Islet precursor cell (in vitro differentiated cells): ENCODE results near the gene OR10A3.

Experiments used
- DNase-seq: peaks from one replicate; pipeline ENCODE4 v3.0.0-alpha.2; 2018

The OR10A3 gene

DNA sequence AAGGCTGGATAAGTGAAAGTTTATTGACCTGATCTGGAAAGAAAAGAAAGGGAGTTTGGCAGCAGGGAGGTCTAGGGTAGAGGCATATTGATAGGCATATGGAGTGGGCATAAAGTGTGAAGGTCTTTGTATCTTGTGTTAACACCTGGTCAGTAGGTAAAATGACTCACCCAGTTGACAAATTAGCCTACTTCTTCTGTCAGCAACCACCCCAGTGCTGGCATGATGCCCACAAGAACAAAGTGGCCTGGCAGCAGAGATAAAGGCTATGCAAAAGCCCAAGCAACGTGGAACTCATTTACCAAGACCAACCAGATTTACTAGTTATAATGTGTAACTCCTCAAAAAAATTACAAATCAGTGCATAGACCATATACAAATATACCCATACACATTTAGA is 4.9 kb downstream of the OR10A3 start:
- DNase-seq, result no peak

DNA sequence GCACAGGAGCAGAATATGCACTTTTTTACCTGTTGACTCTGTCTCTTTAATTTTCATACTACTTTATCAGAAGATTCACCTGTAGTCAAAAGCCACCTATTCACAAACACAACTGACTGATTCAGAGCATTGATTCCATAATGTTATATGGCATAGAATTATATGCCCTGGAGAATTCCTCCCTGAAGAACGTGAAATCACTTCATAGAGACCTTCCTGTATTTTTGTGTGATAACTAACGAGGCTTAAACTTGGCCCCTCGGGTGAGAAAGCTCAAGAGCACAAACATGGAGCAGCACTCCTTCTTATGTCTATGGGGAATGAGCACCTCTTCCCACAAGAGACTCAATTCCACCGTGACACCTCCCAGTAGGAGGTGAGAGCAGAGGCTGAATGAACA is 10.3 kb downstream of the OR10A3 start, which contains the start of gene OR10A6:
Gene OR10A6 (minus strand): TSS at position 101 of the 400 bp plus-strand sequence. CDS start 2,606 bp downstream, outside the sequence.
- no peak for DNase-seq

DNA sequence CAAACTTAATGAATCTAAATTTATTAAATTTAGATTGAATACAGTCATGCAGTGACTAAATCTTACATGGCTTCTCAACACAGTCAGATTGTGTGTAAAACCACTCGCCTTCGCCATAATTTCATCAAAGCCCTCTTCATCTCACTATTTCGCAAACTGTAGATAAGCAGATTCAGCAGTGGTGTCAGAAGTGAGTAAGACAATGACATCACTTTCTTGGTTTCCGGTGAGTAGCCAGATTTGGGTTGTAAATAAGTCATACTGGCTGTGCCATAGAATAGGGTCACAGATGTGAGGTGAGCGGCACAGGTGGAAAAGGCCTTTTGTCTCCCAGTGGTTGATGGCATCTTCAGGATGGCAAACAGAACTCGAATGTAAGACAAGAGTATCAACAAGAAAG is 13.9 kb downstream of the OR10A3 start:
- DNase-seq, result no peak

DNA sequence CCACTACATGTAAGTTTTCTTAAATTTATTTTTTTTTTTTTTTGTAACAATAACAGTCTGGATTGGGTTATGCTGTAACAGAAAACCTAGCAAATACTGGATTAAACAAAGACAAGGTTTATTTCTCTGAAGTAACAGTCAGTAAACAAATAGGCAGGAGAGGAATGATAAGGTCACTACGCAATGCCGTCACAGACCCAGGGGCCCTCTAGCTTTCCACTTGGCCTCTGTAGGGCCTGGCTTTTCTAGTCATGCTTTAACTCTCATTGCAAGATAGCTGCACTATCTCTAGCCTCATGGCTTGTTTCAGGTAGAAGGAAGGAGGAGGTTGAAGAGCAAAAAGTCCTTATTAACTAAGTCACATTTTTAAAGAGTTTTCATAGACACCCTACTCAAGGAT is 17.0 kb downstream of the OR10A3 start:
- DNase-seq, result no peak

DNA sequence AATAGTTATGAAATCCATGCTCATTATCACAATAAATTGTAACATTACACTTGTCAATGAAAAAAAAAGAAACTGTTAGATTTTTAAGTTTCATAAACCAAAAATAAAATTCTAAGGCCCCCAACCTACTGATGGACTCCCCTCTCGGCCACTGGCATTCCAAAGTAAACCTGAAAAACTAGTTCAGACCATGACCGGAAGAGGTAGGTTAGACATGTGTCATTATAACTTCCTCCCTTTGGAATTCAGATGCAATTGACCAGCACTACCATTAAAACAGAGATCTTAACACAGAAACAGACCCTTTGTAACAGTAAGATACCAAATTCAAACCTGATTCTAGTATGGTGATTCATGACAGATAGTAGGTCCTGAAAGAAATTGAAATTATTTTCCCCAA is 23.4 kb downstream of the OR10A3 start:
- no peak for DNase-seq

DNA sequence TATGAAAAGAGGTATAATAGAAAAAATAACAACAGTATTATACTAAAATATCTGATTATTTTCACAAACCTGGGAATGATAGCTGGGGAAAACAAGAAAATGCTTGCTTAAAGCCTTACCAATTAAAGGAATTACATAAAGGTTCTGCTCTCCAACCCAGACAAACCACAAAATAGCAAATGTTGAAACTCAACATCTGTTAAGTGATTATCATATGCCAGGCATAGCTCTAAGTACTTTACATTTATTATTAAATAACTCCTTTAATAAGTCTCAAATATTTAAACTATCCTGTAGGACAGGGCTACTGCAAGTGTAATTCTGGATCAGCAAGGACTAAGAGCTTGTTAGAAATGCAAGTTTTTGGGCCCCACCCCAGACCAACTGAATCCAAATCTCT is 30.5 kb downstream of the OR10A3 start:
- DNase-seq, result no peak

DNA sequence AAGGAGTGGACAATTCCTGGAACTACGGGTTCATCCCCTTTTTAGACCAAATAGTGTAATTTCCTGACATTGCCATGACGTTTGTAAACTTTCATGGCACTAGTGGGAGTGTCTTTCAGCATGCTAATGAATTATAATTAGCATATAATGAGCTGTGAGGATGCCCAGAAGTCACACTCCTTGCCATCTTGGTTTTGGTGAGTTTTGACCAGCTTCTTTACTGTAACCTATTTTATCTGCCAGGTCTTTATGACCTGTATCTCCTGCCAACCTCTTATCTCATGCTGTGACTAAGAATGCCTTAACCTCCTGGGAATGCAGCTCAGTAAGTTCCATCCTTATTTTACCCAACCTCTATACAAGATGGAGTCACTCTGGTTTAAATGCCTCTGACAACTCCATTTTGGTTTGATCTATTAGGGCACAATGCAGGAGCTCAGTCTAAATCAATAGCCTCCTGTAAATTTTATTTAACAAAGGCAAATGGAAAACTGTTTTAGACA is 31.2 kb downstream of the OR10A3 start:
- no peak for DNase-seq

DNA sequence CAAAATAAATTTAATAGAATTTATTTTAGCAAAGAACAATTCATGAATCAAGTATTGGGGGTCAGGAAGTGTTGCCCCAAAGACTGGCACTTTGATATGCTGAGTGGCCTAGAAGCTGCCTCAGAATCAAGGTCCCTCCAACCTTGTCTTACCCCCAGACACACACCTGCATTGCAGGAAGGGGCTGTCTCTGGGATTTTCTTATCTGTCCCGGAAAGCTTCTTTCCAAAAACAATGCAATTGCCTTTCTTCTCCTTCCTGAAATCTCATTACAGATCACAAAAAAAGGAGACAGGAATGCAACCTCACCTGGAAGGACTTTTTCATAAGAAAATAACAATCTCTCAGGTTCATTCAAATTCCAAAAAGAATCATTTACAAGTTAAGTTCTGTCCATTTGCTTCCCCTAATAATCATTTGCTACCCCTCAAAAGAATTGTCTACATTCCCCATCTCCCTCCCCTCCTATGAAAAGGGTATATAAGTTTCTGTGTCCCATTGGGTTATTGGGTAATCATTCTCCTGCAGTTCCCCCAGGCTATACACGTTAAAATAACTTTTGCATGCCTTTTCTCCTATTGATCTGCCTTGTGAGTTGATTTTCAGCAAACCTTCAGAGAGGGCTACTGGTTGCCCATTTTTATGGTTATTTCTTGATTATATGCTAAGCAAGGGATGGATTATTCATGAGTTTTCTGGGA is 31.8 kb downstream of the OR10A3 start:
- DNase-seq, result no peak

DNA sequence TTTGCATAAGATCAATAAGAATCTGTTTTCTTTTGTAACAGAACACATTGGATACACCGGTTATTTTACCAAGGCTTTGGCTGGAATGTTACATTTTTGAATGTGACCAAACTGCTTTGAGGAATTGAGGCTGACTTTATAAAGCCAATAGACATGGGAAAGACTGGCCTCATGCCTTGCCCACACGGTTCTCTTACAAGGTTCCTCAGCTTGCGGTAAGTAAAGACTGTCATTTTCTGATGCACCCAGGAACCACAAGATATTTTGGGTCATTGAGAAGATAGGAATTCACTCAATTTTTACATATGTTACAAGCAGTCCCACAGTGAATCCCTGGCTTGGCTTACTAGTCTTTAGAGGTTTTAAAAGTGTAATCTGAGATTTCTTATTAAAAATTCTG is 34.4 kb downstream of the OR10A3 start:
- DNase-seq, result no peak

DNA sequence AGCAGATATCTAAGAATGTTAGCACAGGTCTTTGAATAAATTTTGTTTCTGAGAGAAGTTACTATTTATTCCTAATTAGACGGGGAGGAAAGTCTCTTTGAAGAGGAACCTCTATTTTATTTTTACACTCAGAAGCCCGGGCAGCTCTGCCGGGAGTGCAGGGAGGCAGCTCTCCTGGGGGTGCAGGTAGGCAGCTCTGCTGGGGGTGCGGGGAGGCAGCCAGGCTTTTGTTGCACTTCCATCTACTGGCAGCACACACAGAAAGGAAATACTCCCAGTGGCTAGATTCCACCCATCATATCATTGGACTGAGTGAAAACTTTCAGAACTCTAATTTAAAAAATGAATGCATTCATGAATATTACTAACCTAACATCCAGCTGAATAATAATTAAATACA is 35.0 kb downstream of the OR10A3 start:
- DNase-seq, result no peak

DNA sequence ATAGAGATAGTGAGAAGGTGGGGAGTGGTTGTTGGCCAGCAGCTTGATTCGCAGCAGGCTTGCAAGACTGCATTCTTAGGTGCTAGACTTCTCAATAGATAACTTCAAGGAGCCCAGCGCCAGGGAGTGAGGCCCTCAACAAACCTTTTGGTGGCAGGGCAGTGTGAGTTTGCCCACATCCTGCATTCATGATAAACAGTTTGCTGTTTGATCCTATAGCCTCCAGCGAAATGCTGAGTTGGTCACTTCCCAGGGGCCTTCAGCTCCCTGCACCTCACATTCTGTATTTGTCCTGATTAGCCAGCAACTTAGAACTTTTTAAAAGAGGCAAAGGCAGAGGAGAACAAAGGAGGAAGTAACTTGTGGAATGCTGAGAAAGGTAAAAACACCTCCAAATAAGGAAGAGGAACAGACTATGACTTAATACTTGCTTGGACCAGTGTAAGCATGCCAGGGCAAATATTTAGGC is 35.5 kb downstream of the OR10A3 start:
- DNase-seq, result peak; percentile 93

DNA sequence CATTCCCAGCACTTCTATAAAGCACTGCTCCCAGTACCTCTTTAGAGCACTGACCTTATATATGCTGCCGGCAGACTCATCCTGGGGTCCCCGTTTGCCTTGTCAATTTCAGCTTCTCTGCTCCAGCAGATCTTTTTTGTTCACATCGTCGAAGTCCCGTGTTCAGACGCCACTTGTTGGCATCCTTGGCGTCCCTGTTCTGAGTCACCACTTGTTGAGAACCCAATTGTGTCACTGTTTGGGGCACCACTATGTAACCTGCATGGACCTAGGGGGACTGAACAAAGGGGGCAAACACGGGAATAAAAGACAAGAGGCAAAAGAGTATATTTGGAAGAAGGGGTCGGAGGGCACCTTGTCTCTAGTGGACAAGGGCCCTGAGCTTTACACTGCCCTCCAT is 36.0 kb downstream of the OR10A3 start:
- no peak for DNase-seq

DNA sequence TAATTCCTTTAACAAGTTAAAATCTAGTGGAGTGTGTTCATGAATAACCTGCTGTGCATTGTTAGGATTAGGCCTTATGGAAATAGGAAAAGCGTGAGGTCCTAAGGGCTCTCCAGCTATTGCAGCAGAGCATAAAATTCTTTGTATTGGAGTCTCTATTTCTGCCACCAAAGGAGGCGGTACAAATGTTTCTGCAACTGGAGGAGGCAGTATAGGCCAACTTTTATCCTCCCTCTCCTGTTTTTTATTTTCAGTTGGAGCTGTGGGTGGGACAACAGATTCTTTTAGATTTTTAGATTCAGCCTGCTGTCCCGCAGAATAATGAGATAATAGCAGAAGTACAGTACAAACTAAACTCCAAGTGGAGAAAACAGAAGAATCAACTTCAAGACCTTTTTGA is 36.6 kb downstream of the OR10A3 start:
- DNase-seq, result no peak

DNA sequence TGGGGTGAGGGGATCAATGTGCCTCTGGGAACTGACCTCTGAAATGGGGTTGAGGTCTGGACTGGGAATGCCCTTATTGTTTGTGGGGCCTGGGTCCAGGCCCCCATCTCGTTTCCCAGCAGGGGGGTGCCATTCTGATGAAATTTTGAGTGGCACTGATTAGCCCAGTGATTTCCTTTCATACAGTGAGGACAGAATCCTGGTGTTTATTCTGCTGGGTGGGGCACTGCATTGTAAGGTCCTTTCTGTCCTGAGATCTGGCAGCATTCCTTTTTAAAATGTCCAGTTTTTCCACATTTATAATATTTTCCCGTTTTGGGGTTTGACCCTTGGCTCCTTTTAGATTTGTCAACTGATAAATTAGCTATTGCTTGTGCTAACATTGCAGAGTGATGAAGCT is 37.6 kb downstream of the OR10A3 start:
- no peak for DNase-seq

DNA sequence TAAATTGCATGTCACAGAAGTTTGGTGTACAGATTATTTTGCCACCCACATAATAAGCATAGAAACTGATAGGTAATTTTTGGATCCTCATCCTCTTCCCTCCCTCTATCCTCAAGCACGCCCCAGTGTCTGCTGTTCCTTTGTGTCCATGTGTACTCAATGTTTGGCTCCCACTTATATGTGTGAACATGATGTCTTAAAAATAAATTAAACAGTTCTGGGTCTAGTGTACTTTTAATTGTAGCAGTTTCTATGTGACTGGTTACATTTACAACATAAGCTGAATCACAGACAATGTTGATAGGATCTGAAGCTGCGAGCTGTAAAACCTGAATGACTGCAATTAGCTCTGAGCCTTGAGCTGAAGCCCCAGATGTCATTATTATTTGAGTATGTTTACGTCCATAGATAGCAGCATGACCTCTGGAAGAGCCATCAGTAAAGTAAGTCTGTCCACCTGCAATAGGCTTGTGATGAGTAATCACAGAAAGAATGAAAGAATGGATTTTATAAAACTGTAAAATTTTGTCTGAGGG is 40.1 kb downstream of the OR10A3 start:
- DNase-seq, result no peak

DNA sequence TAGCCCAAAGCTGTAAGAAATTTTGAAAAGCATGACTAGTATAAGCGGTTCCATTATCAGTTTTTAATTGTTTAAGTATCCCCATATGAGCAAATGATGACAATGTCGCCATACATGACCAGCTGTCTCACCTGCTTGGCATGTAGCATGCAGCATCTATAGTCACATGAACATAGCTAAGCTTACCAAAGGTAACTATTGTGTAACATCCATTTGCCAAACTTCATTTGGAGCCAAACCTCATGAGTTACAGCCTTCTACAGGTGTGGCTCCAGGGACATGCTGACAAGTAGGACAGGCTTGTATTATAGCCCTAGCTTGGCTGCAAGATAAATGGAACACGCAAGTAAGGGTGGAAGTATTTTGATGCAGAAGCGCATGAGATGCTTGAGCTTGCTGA is 40.8 kb downstream of the OR10A3 start:
- no peak for DNase-seq

DNA sequence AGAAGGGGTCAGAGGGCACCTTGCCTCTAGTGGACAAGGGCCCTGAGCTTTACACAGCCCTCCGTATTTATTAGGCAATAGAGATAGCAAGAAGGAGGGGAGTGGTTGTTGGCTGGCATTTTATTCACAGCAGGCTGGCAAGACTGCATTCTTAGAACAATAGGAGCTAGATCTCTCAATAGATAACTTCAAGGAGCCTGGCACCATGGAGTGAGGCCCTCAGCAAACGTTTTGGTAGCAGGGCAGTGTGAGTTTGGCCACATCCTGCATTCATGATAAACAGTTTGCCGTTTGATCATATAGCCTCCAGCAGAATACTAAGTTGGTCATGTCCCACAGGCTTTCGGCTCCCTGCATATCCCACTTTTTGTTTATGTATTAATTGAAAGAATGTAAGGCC is 42.1 kb downstream of the OR10A3 start:
- DNase-seq, result no peak

DNA sequence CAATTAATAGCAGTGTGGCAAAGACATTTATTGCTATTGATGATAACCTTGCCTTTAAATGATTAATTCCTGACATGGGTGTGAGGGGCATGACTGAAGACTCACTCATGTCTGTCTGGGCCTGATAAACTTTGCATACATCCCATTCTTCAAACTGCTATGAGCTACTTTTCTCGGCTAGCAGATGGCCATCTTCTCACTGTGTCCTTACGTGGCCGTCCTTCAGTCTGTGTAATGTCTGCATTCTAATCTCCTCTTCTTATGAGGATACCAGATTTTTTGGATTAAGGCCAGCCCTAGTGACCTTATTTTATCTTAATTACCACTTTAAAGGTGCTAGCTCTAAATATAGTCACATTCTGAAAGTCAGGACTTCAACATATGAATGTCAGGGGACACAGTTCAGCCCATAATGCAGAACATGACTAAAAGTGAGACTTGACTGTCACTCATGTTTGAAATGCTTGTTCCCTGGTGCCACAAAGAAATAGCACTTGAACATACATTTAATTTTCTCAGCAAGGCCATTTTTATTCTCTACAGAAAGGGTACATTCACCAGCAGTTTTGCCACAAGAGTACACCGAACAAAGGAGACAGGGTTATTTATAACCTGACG is 42.7 kb downstream of the OR10A3 start:
- DNase-seq, result no peak

DNA sequence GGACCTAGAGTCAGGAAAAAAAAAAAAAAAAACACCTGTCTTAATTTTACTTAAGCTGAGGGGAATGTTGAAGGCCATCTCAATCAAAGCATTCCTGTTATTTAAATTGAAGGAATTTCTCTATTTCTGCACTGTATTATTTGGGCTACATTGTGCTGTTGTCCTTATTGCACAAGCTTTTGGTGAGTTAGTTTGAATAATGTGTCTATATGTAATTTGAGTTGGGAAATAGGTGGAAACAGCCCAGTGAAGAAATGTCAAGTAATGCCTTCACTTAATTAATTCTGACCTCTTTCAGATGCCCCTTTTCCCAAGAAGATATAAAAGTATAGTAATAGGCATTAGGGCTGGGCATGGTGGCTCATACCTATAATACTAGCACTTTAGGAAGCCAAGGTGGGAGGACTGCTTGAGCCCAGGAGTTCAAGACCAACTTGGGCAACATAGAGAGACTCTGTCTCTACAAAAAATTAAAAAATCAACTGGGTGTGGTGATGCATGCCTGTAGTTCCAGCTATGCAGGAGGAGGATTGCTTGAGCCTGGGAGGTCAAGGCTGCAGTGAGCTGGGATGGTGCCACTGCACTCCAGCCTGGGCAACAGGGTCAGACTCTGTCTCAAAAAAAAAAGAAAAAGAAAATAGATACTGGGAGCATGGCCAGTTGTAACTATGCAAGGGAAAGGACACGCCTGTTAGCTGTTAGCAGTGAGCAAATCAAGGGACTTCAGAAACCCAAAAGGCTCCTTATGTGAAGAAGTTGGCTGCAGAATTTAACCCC is 45.3 kb downstream of the OR10A3 start:
- no peak for DNase-seq

DNA sequence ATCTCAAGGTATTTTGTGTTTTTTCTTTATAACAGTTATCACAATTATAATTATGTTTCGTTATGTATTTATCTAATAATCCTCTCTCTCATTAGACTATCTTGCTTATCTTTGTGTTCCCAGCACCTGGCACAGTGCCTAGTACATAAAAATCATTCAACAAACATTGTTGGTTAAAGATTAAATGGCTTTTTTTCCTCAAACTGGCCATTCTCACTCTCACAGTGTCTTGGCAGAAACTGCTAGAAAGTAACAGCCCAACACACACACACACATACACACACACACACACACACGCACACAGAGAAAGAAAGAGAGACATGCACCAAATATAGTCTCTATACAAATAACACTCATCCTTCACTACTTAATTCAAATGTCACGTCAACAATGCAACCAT is 47.3 kb downstream of the OR10A3 start:
- DNase-seq, result no peak

DNA sequence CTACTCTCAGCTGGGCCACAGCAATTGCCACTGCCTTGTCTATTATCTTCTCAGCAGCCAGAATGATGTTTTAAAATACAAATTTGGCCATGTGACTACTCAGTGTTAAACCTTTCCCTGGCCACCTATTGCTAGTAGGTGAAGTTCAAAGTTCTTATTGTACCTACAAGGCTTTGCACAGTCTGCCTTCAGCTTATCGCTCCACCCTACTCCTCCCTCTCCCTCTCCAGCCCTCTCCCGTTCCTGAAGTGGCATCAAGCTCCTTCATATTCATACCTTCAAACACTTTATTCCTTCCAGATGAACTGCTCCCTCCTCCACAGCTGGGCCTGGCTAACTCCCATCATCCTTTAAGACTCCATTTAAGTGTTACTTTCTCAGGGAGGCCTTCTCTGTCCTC is 47.7 kb downstream of the OR10A3 start:
- DNase-seq, result no peak

DNA sequence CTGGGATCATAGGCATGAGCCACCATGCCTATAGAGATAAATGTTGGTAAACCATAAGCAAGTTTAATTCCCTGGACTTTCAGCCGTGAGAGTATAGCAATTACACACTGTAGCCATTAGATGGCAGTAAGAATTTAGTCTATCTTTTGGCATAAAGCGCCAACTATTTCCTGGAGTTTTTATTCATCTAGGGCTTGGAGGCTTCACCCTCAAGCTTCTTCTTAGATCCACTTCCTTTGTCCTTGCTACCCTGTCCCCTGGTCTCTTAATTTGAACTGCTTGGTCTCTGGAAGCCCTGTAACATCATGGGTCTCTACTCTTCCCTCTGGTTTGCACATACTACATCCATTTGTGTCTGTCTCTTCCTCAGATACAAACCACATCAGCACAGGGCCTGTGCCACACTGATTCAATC is 48.7 kb downstream of the OR10A3 start:
- DNase-seq, result no peak

DNA sequence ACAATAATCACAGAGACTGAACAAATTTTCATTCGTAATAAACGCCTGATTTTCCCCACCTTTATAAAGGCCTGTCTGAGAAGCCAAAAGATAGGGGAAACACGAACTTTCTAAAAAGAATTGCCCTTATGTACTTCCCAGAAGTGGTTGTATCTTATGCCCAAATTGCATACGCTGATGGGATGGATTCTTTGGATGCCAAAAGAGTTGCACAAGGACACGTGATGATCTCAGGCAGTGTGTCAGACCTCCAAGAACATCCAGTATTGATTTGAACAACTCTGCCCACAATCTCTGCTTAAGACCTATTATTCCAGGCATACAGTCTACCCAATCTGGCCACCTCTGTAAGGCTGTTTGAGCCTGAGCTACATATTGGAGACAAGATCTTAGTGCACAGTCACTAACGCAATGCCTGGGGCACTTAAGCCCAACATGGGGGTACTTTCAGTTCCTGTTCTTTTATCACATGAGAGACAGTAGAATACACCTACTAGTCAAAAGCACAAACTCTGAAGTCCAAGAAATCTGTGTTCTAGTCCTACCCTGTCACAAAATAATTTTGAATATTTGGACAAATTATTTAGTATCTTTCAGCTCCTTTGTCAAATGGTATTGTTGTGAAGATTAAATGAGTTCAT is 49.3 kb downstream of the OR10A3 start:
- DNase-seq, result no peak
